GM06990 (cell line): ENCODE data around the gene RAPGEF4.
A peak's percentile ranks its signal among the peaks of the same experiment; 100 is the strongest.

ENCODE experiments used
- DNase-seq: peaks from one replicate; pipeline ENCODE4 v3.0.0-alpha.2; 2011; ENCODE audit not compliant: insufficient read length; ENCODE audit errors: extremely low read depth
- H3K27me3 ChIP-seq: replicated peaks from 2 replicates; pipeline ENCODE4 v1.6.0; 2011; ENCODE audit warnings: low read length; ENCODE audit not compliant: control insufficient read depth, insufficient read depth
- H3K36me3 ChIP-seq: 2 replicates; pipeline ENCODE4 v1.5.1; 2011; ENCODE audit warnings: low read length; ENCODE audit not compliant: control insufficient read depth, insufficient read depth
- H3K4me3 ChIP-seq: replicated peaks from 2 replicates; pipeline ENCODE4 v1.5.1; 2011; ENCODE audit warnings: low read depth, mild to moderate bottlenecking, control low read depth, low read length
- TF ChIP-seq, protein P1 (sequence below): IDR thresholded peaks from 2 replicates; pipeline ENCODE4 v1.5.1; 2011; ENCODE audit warnings: low read length, control low read depth, mild to moderate bottlenecking, inconsistent platforms; ENCODE audit not compliant: insufficient read depth, poor library complexity, severe bottlenecking

Gene RAPGEF4

DNA sequence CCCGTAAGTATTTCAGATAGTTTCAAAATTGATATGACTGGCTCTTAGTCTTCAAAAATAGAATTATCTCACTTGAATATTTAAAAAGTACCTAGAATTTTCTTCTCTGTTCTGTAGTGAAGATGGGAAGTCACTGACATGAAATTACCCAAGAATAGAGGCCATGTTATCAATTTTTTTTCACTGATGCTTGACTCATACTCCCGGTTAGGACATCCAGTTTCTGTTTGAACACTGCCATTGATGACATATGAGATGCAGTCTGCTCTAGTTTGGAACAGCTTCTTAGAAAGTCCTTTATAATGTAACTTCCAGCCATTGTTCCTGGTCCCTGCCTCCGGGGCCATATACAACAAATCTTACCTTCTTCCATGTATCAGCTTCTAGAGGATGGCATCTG, 366.0 kb downstream of the RAPGEF4 start:
- 0 out of 2 replicates have a peak overlapping the region, but pooled peaks have one; percentile 14 for H3K4me3 ChIP-seq
- TF ChIP-seq, protein P1, sequence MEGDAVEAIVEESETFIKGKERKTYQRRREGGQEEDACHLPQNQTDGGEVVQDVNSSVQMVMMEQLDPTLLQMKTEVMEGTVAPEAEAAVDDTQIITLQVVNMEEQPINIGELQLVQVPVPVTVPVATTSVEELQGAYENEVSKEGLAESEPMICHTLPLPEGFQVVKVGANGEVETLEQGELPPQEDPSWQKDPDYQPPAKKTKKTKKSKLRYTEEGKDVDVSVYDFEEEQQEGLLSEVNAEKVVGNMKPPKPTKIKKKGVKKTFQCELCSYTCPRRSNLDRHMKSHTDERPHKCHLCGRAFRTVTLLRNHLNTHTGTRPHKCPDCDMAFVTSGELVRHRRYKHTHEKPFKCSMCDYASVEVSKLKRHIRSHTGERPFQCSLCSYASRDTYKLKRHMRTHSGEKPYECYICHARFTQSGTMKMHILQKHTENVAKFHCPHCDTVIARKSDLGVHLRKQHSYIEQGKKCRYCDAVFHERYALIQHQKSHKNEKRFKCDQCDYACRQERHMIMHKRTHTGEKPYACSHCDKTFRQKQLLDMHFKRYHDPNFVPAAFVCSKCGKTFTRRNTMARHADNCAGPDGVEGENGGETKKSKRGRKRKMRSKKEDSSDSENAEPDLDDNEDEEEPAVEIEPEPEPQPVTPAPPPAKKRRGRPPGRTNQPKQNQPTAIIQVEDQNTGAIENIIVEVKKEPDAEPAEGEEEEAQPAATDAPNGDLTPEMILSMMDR = no peak
- DNase-seq = peak; percentile 28
- H3K27me3 ChIP-seq = no peaks in the 10 kb centered on the region
- H3K36me3 ChIP-seq = no peaks in the 10 kb centered on the region
